ENCODE results near the gene LRFN2. TPM values are rescaled to one million over a fixed set of nuclear protein-coding genes. Genes with fewer than 3 reads are reported as not detected.

The LRFN2 gene
- polyA plus RNA-seq, 1 donor (not counting 4 experiments of a cell fraction or from before 2014, with no cell fraction given): not detected

DNA sequence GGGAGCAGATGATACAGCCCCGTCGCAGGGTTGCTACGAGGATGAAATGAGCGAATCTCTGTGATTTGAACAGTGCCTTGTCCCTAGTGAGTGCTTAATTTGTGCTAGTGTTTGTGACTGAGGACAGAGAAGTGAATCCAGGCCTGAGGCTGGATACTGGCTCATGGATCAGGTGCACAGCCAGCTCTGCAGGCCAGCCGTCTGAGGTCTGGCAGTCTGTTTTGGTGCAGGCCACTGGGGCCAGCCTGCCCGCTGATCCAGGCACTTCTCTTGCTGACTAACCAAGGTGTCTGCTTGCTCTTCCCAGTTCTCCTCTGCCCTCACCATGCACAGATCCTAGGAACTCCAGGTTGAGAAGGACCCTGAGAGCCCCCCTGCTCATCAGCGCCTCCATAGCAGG lies 181.0 kb downstream of the LRFN2 start:
- Histone ChIP-seq H3K36me3 (ENCODE audit: control insufficient read depth in 2 of 2, extremely low read depth in 1 of 2, insufficient read depth in 2 of 2, low read length in 2 of 2) (no peaks in the 10 kb centered on the region), H3K27ac (ENCODE audit: control insufficient read depth, insufficient read depth, low read length) (no peak overlapping the region), H3K4me1 (ENCODE audit: control insufficient read depth, extremely low read depth, insufficient read depth, low read length) (peaks cover 28% of the 10 kb centered on the region), H3K9ac (ENCODE audit: control insufficient read depth, extremely low read depth, insufficient read depth, low read length) (no peak overlapping the region), H3K4me2 (ENCODE audit: control insufficient read depth, extremely low read depth, insufficient read depth, low read depth, low read length) (no peak overlapping the region), H4K20me1 (ENCODE audit: control insufficient read depth, extremely low read depth, insufficient read depth, low read length) (no peaks in the 10 kb centered on the region), H3K27me3 (ENCODE audit: control insufficient read depth, extremely low read depth, insufficient read depth, low read length) (no peaks in the 10 kb centered on the region), H2AFZ (ENCODE audit: control insufficient read depth, low read length) (no peak overlapping the region), H3K9me3 (ENCODE audit: control insufficient read depth, low read depth, low read length) (no peaks in the 10 kb centered on the region), H3K4me3 (ENCODE audit: control insufficient read depth in 2 of 3, extremely low read depth in 1 of 3, insufficient read depth in 2 of 3, low read depth in 1 of 3, low read length in 3 of 3) (no peak overlapping the region), H3K9me1 (ENCODE audit: control insufficient read depth, extremely low read depth, insufficient read depth, low read length) (no peaks in the 10 kb centered on the region), H3K79me2 (ENCODE audit: control insufficient read depth, insufficient read depth, low read length) (no peaks in the 10 kb centered on the region)
- FAIRE-seq (no peak), DNase-seq (ENCODE audit: low read depth, low spot score) (no peak)
- no peak for TF ChIP-seq EZH2 (IDR thresholded peaks at IDR 0.05; ENCODE audit: low read length)
- TF ChIP-seq, protein P1, sequence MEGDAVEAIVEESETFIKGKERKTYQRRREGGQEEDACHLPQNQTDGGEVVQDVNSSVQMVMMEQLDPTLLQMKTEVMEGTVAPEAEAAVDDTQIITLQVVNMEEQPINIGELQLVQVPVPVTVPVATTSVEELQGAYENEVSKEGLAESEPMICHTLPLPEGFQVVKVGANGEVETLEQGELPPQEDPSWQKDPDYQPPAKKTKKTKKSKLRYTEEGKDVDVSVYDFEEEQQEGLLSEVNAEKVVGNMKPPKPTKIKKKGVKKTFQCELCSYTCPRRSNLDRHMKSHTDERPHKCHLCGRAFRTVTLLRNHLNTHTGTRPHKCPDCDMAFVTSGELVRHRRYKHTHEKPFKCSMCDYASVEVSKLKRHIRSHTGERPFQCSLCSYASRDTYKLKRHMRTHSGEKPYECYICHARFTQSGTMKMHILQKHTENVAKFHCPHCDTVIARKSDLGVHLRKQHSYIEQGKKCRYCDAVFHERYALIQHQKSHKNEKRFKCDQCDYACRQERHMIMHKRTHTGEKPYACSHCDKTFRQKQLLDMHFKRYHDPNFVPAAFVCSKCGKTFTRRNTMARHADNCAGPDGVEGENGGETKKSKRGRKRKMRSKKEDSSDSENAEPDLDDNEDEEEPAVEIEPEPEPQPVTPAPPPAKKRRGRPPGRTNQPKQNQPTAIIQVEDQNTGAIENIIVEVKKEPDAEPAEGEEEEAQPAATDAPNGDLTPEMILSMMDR (optimal IDR thresholded peaks at IDR 0.05 in 1 of 3, IDR thresholded peaks at IDR 0.05 in 1 of 3, conservative IDR thresholded peaks at IDR 0.05 in 1 of 3; ENCODE audit: extremely low read depth in 1 of 3, insufficient read depth in 2 of 3, low read length in 3 of 3): no peak
- dilution Hi-C loops (cut with MboI; ENCODE audit: extremely low pct_ligation_motif_present, low sequenced_read_pairs): no loop called here

DNA sequence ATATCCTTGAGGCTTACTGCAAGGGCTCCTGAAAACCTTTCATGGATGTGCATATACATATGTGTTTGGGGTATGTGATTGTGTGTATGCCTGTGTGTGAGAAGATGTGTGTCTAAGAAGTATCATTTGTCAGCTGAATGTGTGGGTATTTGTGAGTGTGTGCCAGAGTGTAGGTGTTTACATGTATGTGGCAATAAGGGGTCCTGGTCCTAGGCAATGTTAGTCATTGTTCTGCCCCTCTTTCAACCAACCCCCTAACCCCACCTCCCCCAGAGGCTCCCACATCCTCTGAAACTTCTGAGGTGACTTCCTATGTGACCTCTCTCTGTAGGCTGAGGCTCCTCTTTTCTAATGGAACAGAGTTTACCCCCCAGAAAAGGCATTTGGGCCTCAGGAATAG lies 186.4 kb downstream of the LRFN2 start:
- Histone ChIP-seq H2AFZ (ENCODE audit: control insufficient read depth, low read length) (no peak overlapping the region), H3K4me2 (ENCODE audit: control insufficient read depth, extremely low read depth, insufficient read depth, low read depth, low read length) (no peak overlapping the region), H3K4me3 (ENCODE audit: control insufficient read depth in 2 of 3, extremely low read depth in 1 of 3, insufficient read depth in 2 of 3, low read depth in 1 of 3, low read length in 3 of 3) (no peak overlapping the region), H3K4me1 (ENCODE audit: control insufficient read depth, extremely low read depth, insufficient read depth, low read length) (peaks cover 10% of the 10 kb centered on the region), H3K9me1 (ENCODE audit: control insufficient read depth, extremely low read depth, insufficient read depth, low read length) (no peaks in the 10 kb centered on the region), H3K9me3 (ENCODE audit: control insufficient read depth, low read depth, low read length) (no peaks in the 10 kb centered on the region), H3K27ac (ENCODE audit: control insufficient read depth, insufficient read depth, low read length) (no peak overlapping the region), H3K36me3 (ENCODE audit: control insufficient read depth in 2 of 2, extremely low read depth in 1 of 2, insufficient read depth in 2 of 2, low read length in 2 of 2) (no peaks in the 10 kb centered on the region), H4K20me1 (ENCODE audit: control insufficient read depth, extremely low read depth, insufficient read depth, low read length) (no peaks in the 10 kb centered on the region), H3K9ac (ENCODE audit: control insufficient read depth, extremely low read depth, insufficient read depth, low read length) (no peak overlapping the region), H3K79me2 (ENCODE audit: control insufficient read depth, insufficient read depth, low read length) (no peaks in the 10 kb centered on the region), H3K27me3 (ENCODE audit: control insufficient read depth, extremely low read depth, insufficient read depth, low read length) (no peaks in the 10 kb centered on the region)
- no peak for TF ChIP-seq EZH2 (IDR thresholded peaks at IDR 0.05; ENCODE audit: low read length)
- TF ChIP-seq, protein P1 (optimal IDR thresholded peaks at IDR 0.05 in 1 of 3, IDR thresholded peaks at IDR 0.05 in 1 of 3, conservative IDR thresholded peaks at IDR 0.05 in 1 of 3; ENCODE audit: extremely low read depth in 1 of 3, insufficient read depth in 2 of 3, low read length in 3 of 3): no peak
- FAIRE-seq (no peak), DNase-seq (ENCODE audit: low read depth, low spot score) (no peak)
- dilution Hi-C loops (cut with MboI; ENCODE audit: extremely low pct_ligation_motif_present, low sequenced_read_pairs): no loop called here
